Stimulated activated CD8-positive, alpha-beta memory T cell treated with anti-CD3 and anti-CD28 coated beads, Interleukin-15, amount 100 ng/mL, for 4 hours (primary cell): Measurements from ENCODE around the gene ALKBH6.
"Not testable (repeated sequence)": the region's sequence is repeated elsewhere in the genome, so short reads cannot be mapped to it uniquely, and the experiment has no call there.

Experiments
- DNase-seq, 2 donors: peaks; one replicate each; pipeline ENCODE4 v3.0.0-alpha.2; 2020; ENCODE audit warnings: low read depth in 2 of 2

ALKBH6 gene

GRCh38 chr19:35992907-35993765 is 20.9 kb downstream of the ALKBH6 start:
- no peak for DNase-seq

GRCh38 chr19:35991731-35992450 is 22.1 kb downstream of the ALKBH6 start:
- DNase-seq: no peak

GRCh38 chr19:35990771-35991730 is 23.0 kb downstream of the ALKBH6 start:
- DNase-seq: no peak

- DNase-seq: no peak
Observed at GRCh38 chr19:35990156-35990555, 23.9 kb downstream of the ALKBH6 start.

- no peak for DNase-seq
Observed at GRCh38 chr19:35988824-35989223, 25.2 kb downstream of the ALKBH6 start.

- no peak for DNase-seq
Observed at GRCh38 chr19:35987571-35987896, 26.5 kb downstream of the ALKBH6 start.

- no peak for DNase-seq
Observed at GRCh38 chr19:35986664-35987570, 27.1 kb downstream of the ALKBH6 start.

- no peak for DNase-seq
Observed at GRCh38 chr19:35986111-35986510, 27.9 kb downstream of the ALKBH6 start.

GRCh38 chr19:35983177-35983576 is 30.8 kb downstream of the ALKBH6 start:
- no peak for DNase-seq

GRCh38 chr19:35980997-35981396 is 33.0 kb downstream of the ALKBH6 start:
- not testable (repeated sequence) for DNase-seq

GRCh38 chr19:35978832-35979365 is 35.1 kb downstream of the ALKBH6 start:
- no peak for DNase-seq

GRCh38 chr19:35978271-35978670 is 35.7 kb downstream of the ALKBH6 start:
- DNase-seq: no peak

- no peak for DNase-seq
Observed at GRCh38 chr19:35977446-35978222, 36.4 kb downstream of the ALKBH6 start.

- no peak for DNase-seq
Observed at GRCh38 chr19:35975608-35976214, 38.3 kb downstream of the ALKBH6 start.

GRCh38 chr19:35973487-35973886 is 40.5 kb downstream of the ALKBH6 start:
- no peak for DNase-seq

GRCh38 chr19:35966771-35967170 is 47.2 kb downstream of the ALKBH6 start:
- no peak for DNase-seq

- no peak for DNase-seq
Observed at GRCh38 chr19:35963514-35963913, 50.5 kb downstream of the ALKBH6 start.

GRCh38 chr19:35960432-35960972 is 53.5 kb downstream of the ALKBH6 start:
- no peak for DNase-seq

GRCh38 chr19:35959968-35960320 is 54.1 kb downstream of the ALKBH6 start:
- no peak for DNase-seq
